Effector memory CD8-positive, alpha-beta T cell (primary cell): ENCODE measurements around the gene CLDN15.
A peak's percentile ranks its signal among the peaks of the same experiment; 100 is the strongest.
"Not testable (repeated sequence)": the region's sequence is repeated elsewhere in the genome, so short reads cannot be mapped to it uniquely, and the experiment has no call there.

Experiments
- ATAC-seq: fragments of 150-1000 bp; cut with Tn5 transposase; replicated peaks from 2 replicates; pipeline ENCODE4 v1.10.0; 2021; ENCODE audit warnings: mild to moderate bottlenecking, moderate library complexity
- DNase-seq, 3 experiments: peaks; one replicate each; pipeline ENCODE4 v3.0.0; 2021
- H3K27ac Mint-ChIP-seq, 2 donors: one replicate each; pipeline ENCODE4 v1.8.0; 2022; ENCODE audit warnings: mild to moderate bottlenecking in 2 of 2, mixed read lengths in 2 of 2, moderate library complexity in 2 of 2
- H3K27me3 Mint-ChIP-seq, 2 donors: one replicate each; pipeline ENCODE4 v1.8.0; 2022; ENCODE audit warnings: mixed read lengths in 2 of 2
- H3K36me3 Mint-ChIP-seq: one replicate; pipeline ENCODE4 v1.8.0; 2022; ENCODE audit warnings: mild to moderate bottlenecking, moderate library complexity, mixed read lengths; ENCODE audit not compliant: insufficient read depth
- H3K4me1 Mint-ChIP-seq, 2 donors: one replicate each; pipeline ENCODE4 v1.8.0; 2022; ENCODE audit warnings: low read depth in 2 of 2, mixed read lengths in 2 of 2
- H3K4me3 Mint-ChIP-seq, 2 donors: one replicate each; pipeline ENCODE4 v1.8.0; 2022; ENCODE audit warnings: mild to moderate bottlenecking in 2 of 2, mixed read lengths in 2 of 2, moderate library complexity in 2 of 2
- H3K9me3 Mint-ChIP-seq, 2 donors: one replicate each; pipeline ENCODE4 v1.8.0; 2022; ENCODE audit warnings: mixed read lengths in 2 of 2

CLDN15 gene

DNA sequence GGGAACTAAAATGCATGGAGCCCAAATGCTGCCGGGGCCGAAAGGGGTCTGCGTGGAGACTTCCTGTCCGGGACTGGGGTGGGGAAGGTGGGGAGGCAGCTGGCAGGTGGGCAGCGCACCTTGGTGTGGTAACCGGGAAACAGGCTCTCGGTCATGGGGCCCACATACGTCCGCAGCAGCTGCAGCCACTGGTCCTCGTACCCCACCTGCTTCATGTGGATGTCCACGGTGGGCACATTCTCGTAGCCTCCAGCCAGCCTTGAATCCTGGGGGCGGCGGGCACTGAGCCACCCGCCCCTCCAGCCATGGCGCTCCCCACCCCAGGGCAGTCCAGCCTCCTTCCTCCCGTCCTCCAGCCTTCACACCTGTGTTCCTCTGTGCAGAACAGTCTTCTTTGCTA, 30.1 kb downstream of the CLDN15 start:
- peaks cover 21% of the 10 kb centered on the region for H3K36me3 Mint-ChIP-seq
- H3K27ac Mint-ChIP-seq = no peak overlapping the region
- DNase-seq (no peak), ATAC-seq (no peak)
- H3K9me3 Mint-ChIP-seq = no peaks in the 10 kb centered on the region
- H3K4me3 Mint-ChIP-seq = no peak overlapping the region
- H3K27me3 Mint-ChIP-seq = peaks cover 8 to 10% of the 10 kb centered on the region in 2 donors
- H3K4me1 Mint-ChIP-seq = peaks cover 0 to 5% of the 10 kb centered on the region in 2 donors

DNA sequence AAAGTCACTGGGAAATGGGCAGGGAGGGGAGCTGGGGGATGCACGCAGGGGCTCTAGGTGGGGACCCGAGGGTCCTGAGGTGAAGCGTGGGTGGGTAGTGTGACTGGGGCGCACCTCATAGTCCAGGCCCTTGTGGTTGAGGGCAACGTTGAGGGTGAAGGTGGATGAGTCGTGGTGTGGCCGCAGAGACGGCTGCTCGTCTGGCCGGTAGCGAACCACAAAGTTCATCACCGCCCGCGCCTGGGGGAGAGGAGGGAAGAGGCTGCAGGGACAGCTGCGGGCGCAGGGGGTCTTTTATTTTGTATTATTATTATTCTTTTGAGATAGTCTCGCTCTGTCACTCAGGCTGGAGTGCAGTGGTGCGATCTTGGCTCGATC, 30.9 kb downstream of the CLDN15 start:
- H3K9me3 Mint-ChIP-seq = no peaks in the 10 kb centered on the region
- ATAC-seq = no peak
- no peak overlapping the region for H3K4me3 Mint-ChIP-seq
- H3K36me3 Mint-ChIP-seq = peaks cover 21% of the 10 kb centered on the region
- no peak for DNase-seq
- peaks cover 0 to 5% of the 10 kb centered on the region in 2 donors for H3K4me1 Mint-ChIP-seq
- H3K27ac Mint-ChIP-seq = no peak overlapping the region
- H3K27me3 Mint-ChIP-seq = peaks cover 12 to 18% of the 10 kb centered on the region in 2 donors

DNA sequence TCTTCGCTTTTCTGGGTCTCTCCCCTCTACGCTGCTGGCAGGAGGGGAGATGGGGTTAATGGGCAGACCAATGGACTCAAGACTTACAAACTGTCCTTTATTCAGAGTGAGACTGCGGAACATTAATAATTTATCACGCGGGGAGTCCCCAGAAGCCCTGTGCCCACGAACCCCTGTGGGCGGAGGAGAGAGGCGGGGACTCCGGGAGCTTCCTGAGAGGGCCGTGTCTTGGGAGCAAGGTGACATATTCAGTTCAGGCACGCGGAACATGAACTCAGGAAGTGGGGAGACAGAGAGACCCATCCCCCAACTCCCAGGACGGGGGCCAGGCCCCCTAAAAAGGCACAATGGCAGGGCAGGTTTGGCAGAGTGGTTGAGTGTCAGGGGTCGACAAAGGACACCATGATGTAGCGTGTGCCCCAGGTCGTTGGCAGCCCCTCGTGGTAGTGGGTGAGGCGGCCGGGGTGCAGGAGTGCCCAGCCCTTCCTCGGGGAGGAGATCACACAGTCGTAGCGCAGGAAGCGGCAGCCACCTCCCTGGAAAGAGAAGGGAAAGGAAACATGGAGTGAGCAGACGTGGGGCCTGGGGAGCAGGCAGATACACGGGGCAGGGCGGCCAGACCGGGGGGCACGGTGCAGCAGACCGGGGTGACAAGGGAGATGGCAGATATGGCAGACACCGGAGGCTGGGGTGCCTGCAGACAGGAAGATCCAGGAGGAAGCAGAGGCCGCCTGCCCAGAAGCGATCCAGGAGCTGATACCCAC, 31.5 kb downstream of the CLDN15 start:
- no peak overlapping the region for H3K27ac Mint-ChIP-seq
- peaks cover 0 to 5% of the 10 kb centered on the region in 2 donors for H3K4me1 Mint-ChIP-seq
- peaks cover 21% of the 10 kb centered on the region for H3K36me3 Mint-ChIP-seq
- H3K9me3 Mint-ChIP-seq = no peaks in the 10 kb centered on the region
- H3K27me3 Mint-ChIP-seq = peaks cover 17 to 23% of the 10 kb centered on the region in 2 donors
- DNase-seq = no peak
- no peak for ATAC-seq
- H3K4me3 Mint-ChIP-seq = no peak overlapping the region

DNA sequence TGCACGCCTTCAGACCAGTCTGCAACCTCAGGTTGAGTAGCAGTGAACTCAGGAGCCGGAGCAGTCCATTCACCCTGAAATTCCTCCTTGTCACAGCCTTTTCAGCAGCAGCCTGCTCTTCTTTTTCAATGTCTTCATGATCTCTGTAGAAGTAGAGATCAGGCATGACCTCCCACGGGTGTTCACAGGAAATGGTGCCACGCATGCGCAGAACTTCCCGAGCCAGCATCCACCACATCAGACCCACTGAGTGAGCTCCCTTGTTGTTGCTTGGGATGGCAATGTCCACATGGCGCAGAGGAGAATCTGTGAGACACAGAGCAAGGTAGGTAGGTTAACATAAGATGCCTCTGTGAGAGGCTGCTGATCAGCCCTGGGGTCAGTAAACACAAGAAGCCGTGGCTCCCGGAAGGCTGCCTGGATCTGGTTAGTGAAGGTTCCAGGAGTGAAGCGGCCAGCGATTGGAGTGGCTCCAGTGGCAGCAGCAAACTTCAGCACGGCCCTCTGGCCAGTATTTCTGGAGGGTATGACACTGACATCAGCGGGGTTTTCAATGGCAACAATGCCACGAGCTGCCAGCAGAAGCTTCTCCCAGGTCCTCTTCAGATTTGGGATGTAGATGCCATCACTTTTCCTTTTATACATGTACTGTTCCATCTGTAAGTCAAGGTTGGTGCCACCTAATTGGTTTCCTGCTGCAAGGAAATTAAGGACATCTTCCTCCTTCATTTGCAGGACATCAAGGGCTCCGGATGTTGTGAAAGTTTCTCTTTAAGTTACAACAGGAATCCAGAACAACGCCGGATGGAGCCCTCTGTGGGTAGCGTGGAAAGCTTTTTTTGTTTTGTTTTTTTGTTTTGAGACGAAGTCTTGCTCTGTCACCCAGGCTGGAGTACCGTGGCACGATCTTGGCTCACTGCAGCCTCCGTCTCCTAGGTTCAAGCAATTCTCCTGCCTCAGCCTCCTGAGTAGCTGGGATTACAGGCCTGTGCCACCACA, 33.6 kb downstream of the CLDN15 start:
- Mint-ChIP-seq H3K27me3 (peaks cover 29 to 42% of the 10 kb centered on the region in 2 donors), H3K27ac (peak overlapping the region in 1 of 2 donors; percentile 15), H3K4me3 (peak overlapping the region in 1 of 2 donors; percentile 5)
- not testable (repeated sequence) for DNase-seq, H3K9me3 Mint-ChIP-seq, H3K36me3 Mint-ChIP-seq, H3K4me1 Mint-ChIP-seq, ATAC-seq

DNA sequence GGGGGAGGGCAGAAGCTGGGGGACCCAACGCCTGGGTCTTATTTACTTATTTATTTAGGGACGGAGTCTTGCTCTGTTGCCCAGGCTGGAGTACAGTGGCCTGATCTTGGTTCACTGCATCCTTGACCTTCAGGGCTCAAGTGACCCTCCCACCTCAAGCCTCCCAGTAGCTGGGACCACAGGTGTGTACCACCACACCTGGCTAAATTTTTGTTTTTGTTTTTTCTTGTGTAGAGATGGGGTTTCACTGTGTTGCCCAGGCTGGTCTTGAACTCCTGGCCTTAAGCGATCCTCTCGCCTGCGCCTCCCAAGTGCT, 35.0 kb downstream of the CLDN15 start:
- Mint-ChIP-seq H3K4me1 (peaks cover 0 to 10% of the 10 kb centered on the region in 2 donors), H3K9me3 (no peaks in the 10 kb centered on the region), H3K4me3 (peak overlapping the region; percentile 13 to 18), H3K36me3 (no peaks in the 10 kb centered on the region), H3K27ac (no peak overlapping the region), H3K27me3 (peaks cover 29 to 51% of the 10 kb centered on the region in 2 donors)
- no peak for DNase-seq
- ATAC-seq = no peak

DNA sequence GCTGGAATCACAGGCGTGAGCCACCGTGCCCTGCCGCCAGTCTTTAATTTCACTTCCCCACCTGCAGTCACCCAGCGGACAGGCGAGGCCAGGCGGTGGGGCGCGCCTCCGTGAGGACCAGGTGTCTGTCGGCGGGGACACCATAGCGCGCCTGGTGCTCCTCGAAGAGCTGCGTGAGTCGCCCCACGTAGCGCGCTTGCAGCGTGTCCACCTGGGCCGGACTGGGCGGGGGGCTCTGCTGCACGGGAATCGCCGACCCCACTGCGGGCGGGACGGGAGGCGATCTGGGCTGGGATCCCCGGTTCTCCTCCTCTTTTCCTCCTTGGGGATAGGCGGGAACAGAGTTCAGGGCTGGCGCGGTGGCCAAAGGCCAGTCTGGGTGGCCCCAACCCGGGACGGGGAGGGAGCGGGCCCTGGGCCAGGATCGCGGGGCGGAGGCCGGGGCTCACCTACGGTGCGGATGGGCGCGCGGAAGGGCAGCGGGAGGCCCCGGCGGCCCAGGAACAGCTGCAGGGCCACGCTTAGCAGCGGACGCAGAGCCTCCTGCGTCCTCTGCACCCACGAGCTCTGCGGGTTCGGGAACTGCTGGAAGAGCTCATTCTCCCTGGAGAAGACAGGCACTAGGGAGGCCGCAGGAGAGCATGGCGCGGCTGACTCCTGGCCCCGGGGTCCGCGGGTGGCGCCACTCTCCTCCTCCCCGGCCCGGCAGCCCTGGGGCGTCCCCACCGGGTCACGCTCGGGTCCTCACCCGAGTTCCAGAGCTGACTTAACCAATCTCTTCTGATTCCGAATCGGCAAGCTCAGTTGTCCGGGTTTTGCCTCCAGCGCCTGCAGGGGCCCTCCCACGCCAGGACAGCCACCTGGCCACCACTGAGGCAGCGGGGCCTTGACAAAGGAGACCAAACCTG, 35.7 kb downstream of the CLDN15 start:
- Mint-ChIP-seq H3K27me3 (peaks cover 29 to 51% of the 10 kb centered on the region in 2 donors), H3K4me3 (peak overlapping the region; percentile 27 to 63), H3K27ac (no peak overlapping the region), H3K4me1 (peaks cover 0 to 10% of the 10 kb centered on the region in 2 donors), H3K36me3 (no peaks in the 10 kb centered on the region), H3K9me3 (no peaks in the 10 kb centered on the region)
- DNase-seq (no peak), ATAC-seq (peak; percentile 41)

DNA sequence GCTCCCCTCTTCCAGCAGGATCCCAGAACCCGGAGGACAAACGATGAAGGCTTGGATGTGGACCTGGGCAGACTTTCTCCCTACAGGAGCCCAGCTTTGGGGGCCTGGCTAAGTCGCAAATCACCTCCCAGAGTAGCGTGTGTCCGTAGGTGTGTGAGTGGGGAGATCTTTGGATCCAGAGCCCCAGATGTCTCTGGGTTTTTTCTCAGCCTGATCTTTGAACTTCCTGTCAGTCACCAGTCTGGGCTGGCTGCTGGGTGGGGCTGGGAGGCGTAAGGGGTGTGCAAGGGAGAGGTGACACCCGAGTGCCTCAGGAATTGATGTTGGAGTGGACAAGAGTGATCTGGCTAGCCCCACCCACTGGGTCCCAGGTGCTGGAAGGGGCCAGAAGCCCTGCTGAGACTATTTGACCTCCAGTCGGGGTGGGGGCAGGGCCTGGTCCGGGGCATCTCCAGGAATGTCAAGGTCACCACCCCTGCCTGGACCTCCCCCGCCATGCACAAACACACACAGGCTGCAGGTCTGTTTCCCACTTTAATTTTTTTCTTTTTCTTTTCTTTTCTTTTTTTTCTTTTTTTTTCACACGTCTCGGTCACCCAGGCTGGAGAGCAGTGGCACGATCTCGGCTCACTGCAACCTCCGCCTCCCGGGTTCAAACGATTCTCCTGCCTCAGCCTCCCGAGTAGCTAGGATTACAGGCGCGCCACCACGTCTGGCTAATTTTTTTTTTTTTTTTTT, 36.6 kb downstream of the CLDN15 start, which contains the start of gene MOGAT3:
TSS of gene MOGAT3 (minus strand) at position 175 of the 738 bp plus-strand sequence. CDS start 182 bp downstream, outside the sequence.
- Mint-ChIP-seq H3K4me1 (peaks cover 0 to 7% of the 10 kb centered on the region in 2 donors), H3K36me3 (no peaks in the 10 kb centered on the region), H3K4me3 (peak within 1 kb of the TSS; percentile 32 to 63), H3K27me3 (peaks cover 34 to 51% of the 10 kb centered on the region in 2 donors), H3K9me3 (no peaks in the 10 kb centered on the region), H3K27ac (no peak within 1 kb of the TSS)
- no peak for ATAC-seq
- no peak for DNase-seq

DNA sequence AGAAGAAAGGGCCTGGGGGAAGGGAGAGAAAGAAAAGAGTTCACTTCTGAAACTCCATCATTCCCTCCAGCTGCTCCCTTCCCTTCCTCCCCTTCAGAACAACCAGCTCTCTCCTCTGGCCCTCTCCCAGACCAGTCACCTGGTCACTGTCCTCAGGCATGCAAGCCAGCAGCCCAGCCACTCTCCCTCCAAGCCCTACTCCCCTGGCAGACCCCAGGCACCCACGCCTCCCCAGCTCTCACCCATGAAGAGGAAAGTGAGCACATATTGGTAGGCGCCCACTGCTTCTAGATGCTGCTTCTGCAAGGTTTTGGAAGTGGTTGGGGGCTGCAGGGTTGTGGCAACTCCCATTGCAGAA, 37.1 kb downstream of the CLDN15 start:
- no peak for ATAC-seq

DNA sequence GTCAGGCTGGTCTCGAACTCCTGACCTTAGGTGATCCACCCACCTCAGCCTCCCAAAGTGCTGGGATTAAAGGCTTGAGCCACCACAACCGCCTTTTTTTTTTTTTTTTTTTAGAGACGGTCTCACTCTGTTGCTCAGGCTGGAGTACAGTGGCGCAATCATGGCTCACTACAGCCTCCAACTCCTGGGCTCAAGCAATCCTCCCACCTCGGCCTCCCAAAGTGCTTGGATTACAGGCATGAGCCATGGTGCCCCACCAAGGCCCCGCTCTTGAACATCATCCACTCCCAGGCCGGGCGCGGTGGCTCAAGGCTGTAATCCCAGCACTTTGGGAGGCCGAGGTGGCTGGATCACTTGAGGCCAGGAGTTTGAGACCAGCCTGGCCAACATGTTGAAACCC, 38.1 kb downstream of the CLDN15 start:
- H3K9me3 Mint-ChIP-seq, ATAC-seq, H3K4me3 Mint-ChIP-seq, H3K4me1 Mint-ChIP-seq, H3K36me3 Mint-ChIP-seq, H3K27ac Mint-ChIP-seq, DNase-seq: not testable (repeated sequence)
- H3K27me3 Mint-ChIP-seq = peaks cover 37 to 51% of the 10 kb centered on the region in 2 donors

More for the DNA sequence above, 37.1 kb downstream of the CLDN15 start:
- Mint-ChIP-seq H3K4me3 (peak overlapping the region in 1 of 2 donors; percentile 56), H3K9me3 (no peaks in the 10 kb centered on the region), H3K4me1 (peaks cover 0 to 7% of the 10 kb centered on the region in 2 donors), H3K27me3 (peaks cover 37 to 51% of the 10 kb centered on the region in 2 donors), H3K27ac (no peak overlapping the region), H3K36me3 (no peaks in the 10 kb centered on the region)
- DNase-seq = no peak

DNA sequence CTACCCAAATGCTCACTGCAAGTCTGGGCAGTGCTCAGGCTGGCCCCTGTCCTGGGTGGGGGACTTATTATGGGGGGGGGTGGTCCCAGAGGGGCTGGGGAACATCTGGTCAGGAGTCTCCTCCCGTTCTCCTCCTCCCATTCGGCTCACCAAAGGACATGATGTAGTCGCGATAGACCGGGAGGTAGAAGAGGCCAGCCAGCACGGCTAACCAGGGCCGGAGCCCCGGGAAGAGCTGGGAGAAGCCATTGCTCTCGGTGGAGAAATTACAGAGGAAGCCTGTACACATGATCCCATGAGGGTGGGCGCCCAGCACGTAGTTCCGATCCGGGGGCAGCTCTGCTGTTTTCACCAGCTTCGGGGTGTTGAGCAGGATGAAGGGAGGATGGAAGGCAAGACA, 39.1 kb downstream of the CLDN15 start:
- H3K9me3 Mint-ChIP-seq = no peaks in the 10 kb centered on the region
- peaks cover 37 to 51% of the 10 kb centered on the region in 2 donors for H3K27me3 Mint-ChIP-seq
- no peak overlapping the region for H3K4me3 Mint-ChIP-seq
- H3K4me1 Mint-ChIP-seq = peaks cover 0 to 4% of the 10 kb centered on the region in 2 donors
- no peak for ATAC-seq
- H3K36me3 Mint-ChIP-seq = no peaks in the 10 kb centered on the region
- DNase-seq = no peak
- H3K27ac Mint-ChIP-seq = no peak overlapping the region

DNA sequence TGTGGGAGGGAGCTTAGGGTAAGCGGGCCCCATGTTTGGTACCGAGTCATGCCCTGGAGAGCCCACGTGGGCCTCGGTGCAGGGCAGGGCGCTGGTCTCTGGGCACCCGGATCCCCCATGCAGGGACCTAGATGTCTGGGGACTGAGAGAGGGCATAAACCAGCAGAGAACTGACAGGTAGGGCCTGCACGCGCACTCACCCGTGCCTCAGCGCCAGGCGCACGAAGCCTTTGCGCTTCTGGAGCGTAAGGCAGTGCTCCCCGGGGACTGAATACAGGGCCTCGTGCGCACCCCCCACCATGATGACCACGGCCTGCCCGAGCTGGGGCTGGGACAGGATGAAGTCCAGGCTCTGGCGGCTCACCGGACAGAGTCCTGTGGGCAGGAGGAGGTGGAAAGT, 39.6 kb downstream of the CLDN15 start:
- peaks cover 35 to 47% of the 10 kb centered on the region in 2 donors for H3K27me3 Mint-ChIP-seq
- H3K9me3 Mint-ChIP-seq = no peaks in the 10 kb centered on the region
- peaks cover 0 to 4% of the 10 kb centered on the region in 2 donors for H3K4me1 Mint-ChIP-seq
- no peak for DNase-seq
- H3K4me3 Mint-ChIP-seq = no peak overlapping the region
- H3K27ac Mint-ChIP-seq = no peak overlapping the region
- no peak for ATAC-seq
- H3K36me3 Mint-ChIP-seq = no peaks in the 10 kb centered on the region

DNA sequence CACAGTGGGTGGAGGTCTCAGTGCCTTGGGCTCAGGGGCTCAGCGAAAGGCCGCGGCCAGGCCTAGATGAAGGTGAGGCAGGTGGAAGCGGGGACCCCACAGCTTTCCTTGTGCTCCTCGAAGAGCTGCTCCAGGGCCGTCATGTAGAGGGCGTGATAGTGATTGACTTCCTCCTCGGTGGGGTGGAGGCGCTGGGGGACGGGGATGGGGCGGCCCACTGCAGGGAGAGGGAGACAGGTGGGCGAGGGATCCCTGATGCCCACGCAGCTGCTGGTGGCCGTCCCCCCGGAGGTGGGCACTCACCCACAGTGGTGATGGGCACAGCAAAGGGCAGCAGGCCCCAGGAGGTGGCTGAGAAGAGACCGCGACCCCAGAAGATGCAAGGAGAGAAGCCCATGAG, 41.7 kb downstream of the CLDN15 start:
- no peak for ATAC-seq
- no peak for DNase-seq
- Mint-ChIP-seq H3K4me3 (no peak overlapping the region), H3K36me3 (no peaks in the 10 kb centered on the region), H3K9me3 (no peaks in the 10 kb centered on the region), H3K4me1 (peaks cover 5 to 7% of the 10 kb centered on the region in 2 donors), H3K27ac (no peak overlapping the region), H3K27me3 (peaks cover 18 to 26% of the 10 kb centered on the region in 2 donors)
